Mesenchymal stem cell (in vitro differentiated cells and primary cell): Measurements from ENCODE around the gene SKI.

ENCODE experiments used
- DNase-seq: peaks from one replicate; pipeline ENCODE4 v3.0.0-alpha.2; 2013
- H2AFZ ChIP-seq: one replicate; pipeline ENCODE4 v1.6.1; 2013; ENCODE audit warnings: low read depth, mild to moderate bottlenecking, control low read depth, inconsistent platforms, low read length, moderate library complexity
- H2AK5ac ChIP-seq: 2 replicates; pipeline ENCODE4 v1.6.1; 2013; ENCODE audit warnings: low read length, moderate library complexity, mild to moderate bottlenecking, inconsistent platforms; ENCODE audit not compliant: severe bottlenecking
- H2BK120ac ChIP-seq: one replicate; pipeline ENCODE4 v1.6.1; 2013; ENCODE audit warnings: low read depth, mild to moderate bottlenecking, inconsistent platforms, low read length, moderate library complexity
- H2BK12ac ChIP-seq, 2 experiments: one replicate each; pipeline ENCODE4 v1.6.1; 2013; ENCODE audit warnings: inconsistent platforms in 2 of 2, low read length in 2 of 2, mild to moderate bottlenecking in 2 of 2, moderate library complexity in 2 of 2, control low read depth in 1 of 2
- H2BK15ac ChIP-seq: one replicate; pipeline ENCODE4 v1.6.1; 2013; ENCODE audit warnings: mild to moderate bottlenecking, low read depth, inconsistent platforms; ENCODE audit not compliant: poor library complexity, severe bottlenecking
- H2BK5ac ChIP-seq: 2 replicates; pipeline ENCODE4 v1.6.1; 2013; ENCODE audit warnings: low read depth, mild to moderate bottlenecking, low read length, control low read depth, inconsistent platforms; ENCODE audit not compliant: poor library complexity, severe bottlenecking
- H3K14ac ChIP-seq, 2 experiments: one replicate each; pipeline ENCODE4 v1.6.1; 2013; ENCODE audit warnings: inconsistent platforms in 2 of 2, low read length in 2 of 2, control low read depth in 1 of 2, mild to moderate bottlenecking in 1 of 2, moderate library complexity in 1 of 2
- H3K18ac ChIP-seq, 2 experiments: one replicate each; pipeline ENCODE4 v1.6.1; 2013; ENCODE audit warnings: inconsistent platforms in 2 of 2, low read length in 2 of 2, control low read depth in 1 of 2, low read depth in 1 of 2, mild to moderate bottlenecking in 1 of 2
- H3K23ac ChIP-seq, 2 experiments: one replicate each; pipeline ENCODE4 v1.6.1; 2013; ENCODE audit warnings: inconsistent platforms in 2 of 2, low read length in 2 of 2, mild to moderate bottlenecking in 2 of 2, moderate library complexity in 2 of 2, control low read depth in 1 of 2
- H3K27ac ChIP-seq: 2 replicates; pipeline ENCODE4 v1.5.1; 2013; ENCODE audit warnings: mild to moderate bottlenecking, moderate library complexity, low read length, control low read depth, inconsistent platforms; ENCODE audit not compliant: poor library complexity, severe bottlenecking
- H3K27me3 ChIP-seq, 2 experiments: 2 replicates each; pipeline versions ENCODE4 v1.6.1 to v1.7.0; 2013; ENCODE audit warnings: low read length in 2 of 2, mild to moderate bottlenecking in 2 of 2, moderate library complexity in 2 of 2, control low read depth in 1 of 2, inconsistent platforms in 1 of 2; ENCODE audit not compliant: control insufficient read depth in 1 of 2, insufficient read depth in 1 of 2
- H3K36me3 ChIP-seq, 2 experiments: 2 replicates each; pipeline versions ENCODE4 v1.6.1 to v1.7.0; 2013; ENCODE audit warnings: low read length in 2 of 2, control low read depth in 1 of 2, inconsistent platforms in 1 of 2, low read depth in 1 of 2, mild to moderate bottlenecking in 1 of 2; ENCODE audit not compliant: insufficient read depth in 2 of 2, control insufficient read depth in 1 of 2
- H3K4ac ChIP-seq, 2 experiments: one replicate each; pipeline ENCODE4 v1.6.1; 2013; ENCODE audit warnings: inconsistent platforms in 2 of 2, low read length in 2 of 2, mild to moderate bottlenecking in 2 of 2, moderate library complexity in 2 of 2, control low read depth in 1 of 2, low read depth in 1 of 2
- H3K4me1 ChIP-seq: 2 replicates; pipeline ENCODE4 v1.6.1; 2013; ENCODE audit warnings: low read depth, low read length, control low read depth; ENCODE audit not compliant: control insufficient read depth, insufficient read depth
- H3K4me2 ChIP-seq: 2 replicates; pipeline ENCODE4 v1.6.1; 2013; ENCODE audit warnings: low read length, mild to moderate bottlenecking, inconsistent platforms; ENCODE audit not compliant: poor library complexity, severe bottlenecking
- H3K4me3 ChIP-seq, 2 experiments: 2 replicates each; pipeline versions ENCODE4 v1.5.1 to v1.7.0; 2013; ENCODE audit warnings: low read length in 2 of 2, mild to moderate bottlenecking in 2 of 2, control low read depth in 1 of 2, low read depth in 1 of 2; ENCODE audit not compliant: insufficient read depth in 1 of 2
- H3K79me1 ChIP-seq: replicated peaks from 2 replicates; pipeline ENCODE4 v1.6.1; 2013; ENCODE audit warnings: mild to moderate bottlenecking, control low read depth, low read length, inconsistent platforms; ENCODE audit not compliant: poor library complexity, severe bottlenecking
- H3K9ac ChIP-seq: 2 replicates; pipeline ENCODE4 v1.7.0; 2013; ENCODE audit warnings: mild to moderate bottlenecking, low read length, moderate library complexity
- H3K9me3 ChIP-seq: 2 replicates; pipeline ENCODE4 v1.7.0; 2013; ENCODE audit warnings: mild to moderate bottlenecking, low read length; ENCODE audit not compliant: control insufficient read depth
- H4K8ac ChIP-seq: one replicate; pipeline ENCODE4 v1.6.1; 2013; ENCODE audit warnings: inconsistent platforms, mild to moderate bottlenecking, low read length, moderate library complexity
- H4K91ac ChIP-seq: one replicate; pipeline ENCODE4 v1.6.1; 2013; ENCODE audit warnings: mild to moderate bottlenecking, low read length, inconsistent platforms
- WGBS: methylation state at CpG from one replicate; pipeline ENCODE4 v1.1.7; 2013; ENCODE audit warnings: mixed read lengths; 5-methylcytosine and 5-hydroxymethylcytosine counted together

The SKI gene

DNA sequence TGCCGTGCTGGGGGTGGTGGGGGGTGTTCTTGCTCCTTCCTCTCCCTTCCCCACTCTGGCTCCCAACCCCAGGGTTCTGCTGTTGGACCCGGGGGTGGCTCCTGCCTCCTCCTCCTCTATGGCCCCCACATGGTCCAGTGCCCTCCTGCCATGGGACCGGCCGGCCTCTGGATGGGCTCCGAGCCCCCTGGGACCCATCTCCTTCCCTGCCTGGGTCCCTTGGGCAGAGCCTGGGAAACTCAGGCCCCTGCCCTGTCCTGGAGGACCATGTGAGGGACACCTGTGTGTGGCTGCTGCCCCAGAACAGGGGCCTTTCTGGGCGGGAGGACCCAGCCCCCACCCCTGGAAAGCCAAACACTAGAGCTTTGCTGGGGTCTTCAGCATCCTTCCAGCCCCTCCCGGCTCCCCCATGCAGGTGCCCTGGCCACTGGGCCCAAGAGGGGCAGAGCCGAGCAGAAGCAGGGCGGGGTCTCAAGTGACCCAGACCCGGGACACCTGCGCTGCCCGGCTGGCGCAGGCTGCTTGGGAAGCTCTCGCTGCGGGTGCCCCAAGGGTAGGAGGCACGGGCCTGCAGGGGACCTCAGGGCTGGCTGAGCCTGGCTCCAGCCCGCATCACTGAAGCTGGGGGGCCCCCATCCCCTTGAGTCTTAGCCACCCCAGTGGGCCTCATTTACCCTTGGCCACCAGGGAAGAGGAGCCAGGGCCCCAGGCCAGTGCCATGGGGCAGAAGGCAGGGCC, 31.0 kb upstream of the SKI start:
- Histone ChIP-seq H3K4me3 (no peak overlapping the region), H3K4me1 (peaks cover 39% of the 10 kb centered on the region), H3K27me3 (no peaks in the 10 kb centered on the region), H2AFZ (no peak overlapping the region), H3K18ac (no peak overlapping the region), H3K36me3 (peaks cover 0 to 15% of the 10 kb centered on the region in 2 experiments), H3K23ac (no peak overlapping the region), H2AK5ac (no peak overlapping the region), H2BK12ac (peak overlapping the region; percentile 32 to 61), H2BK5ac (no peak overlapping the region), H2BK15ac (peak overlapping the region; percentile 6), H3K4me2 (no peak overlapping the region), H3K9me3 (no peaks in the 10 kb centered on the region), H3K4ac (no peak overlapping the region), H3K14ac (no peak overlapping the region), H4K8ac (no peak overlapping the region), H3K27ac (no peak overlapping the region), H3K79me1 (peaks cover 11% of the 10 kb centered on the region), H2BK120ac (no peak overlapping the region), H4K91ac (peak overlapping the region; percentile 14), H3K9ac (no peak overlapping the region)
- 94% methylated on average over 16 of the region's 17 CpGs for WGBS
- DNase-seq, result no peak

DNA sequence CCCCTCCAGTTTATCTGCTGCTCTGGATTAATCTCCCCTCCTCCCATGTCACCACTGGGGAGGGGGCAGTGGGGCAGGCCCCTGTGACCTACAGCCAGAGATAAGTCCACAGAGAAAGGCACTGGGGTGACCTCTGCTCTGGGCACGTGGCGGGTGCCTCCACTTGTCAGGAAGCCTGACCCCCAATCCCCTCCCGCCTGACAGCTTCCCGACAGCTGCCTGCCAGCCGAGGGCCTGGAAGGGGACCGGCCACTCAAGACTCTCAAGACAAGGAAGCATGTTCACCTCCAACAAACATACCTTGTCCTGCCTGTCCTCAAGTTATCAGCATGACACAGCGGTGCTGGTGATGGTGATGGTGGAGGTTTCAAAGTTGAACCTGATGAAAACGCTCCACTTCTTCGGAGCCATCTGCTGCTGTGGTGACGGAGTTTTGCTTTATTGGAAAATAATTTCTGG, 30.4 kb upstream of the SKI start:
- no peak overlapping the region for H2BK5ac ChIP-seq
- no peak overlapping the region for H3K4me2 ChIP-seq
- H4K91ac ChIP-seq, result no peak overlapping the region
- no peak overlapping the region for H3K9ac ChIP-seq
- H2AFZ ChIP-seq, result no peak overlapping the region
- H3K79me1 ChIP-seq, result peaks cover 9% of the 10 kb centered on the region
- H2AK5ac ChIP-seq, result peak overlapping the region; percentile 37
- no peak overlapping the region for H3K14ac ChIP-seq
- H2BK120ac ChIP-seq, result no peak overlapping the region
- H3K27ac ChIP-seq, result no peak overlapping the region
- no peak overlapping the region for H4K8ac ChIP-seq
- no peak overlapping the region for H3K18ac ChIP-seq
- no peak overlapping the region for H3K4me3 ChIP-seq
- H3K36me3 ChIP-seq, result peaks cover 0 to 10% of the 10 kb centered on the region in 2 experiments
- H2BK15ac ChIP-seq, result no peak overlapping the region
- no peaks in the 10 kb centered on the region for H3K9me3 ChIP-seq
- H2BK12ac ChIP-seq, result peak overlapping the region; percentile 27 to 32
- H3K4ac ChIP-seq, result peak overlapping the region; percentile 15 to 41
- H3K23ac ChIP-seq, result no peak overlapping the region
- H3K4me1 ChIP-seq, result peaks cover 34% of the 10 kb centered on the region
- DNase-seq, result no peak
- H3K27me3 ChIP-seq, result no peaks in the 10 kb centered on the region
- 90% methylated on average over 8 of the region's 10 CpGs for WGBS

DNA sequence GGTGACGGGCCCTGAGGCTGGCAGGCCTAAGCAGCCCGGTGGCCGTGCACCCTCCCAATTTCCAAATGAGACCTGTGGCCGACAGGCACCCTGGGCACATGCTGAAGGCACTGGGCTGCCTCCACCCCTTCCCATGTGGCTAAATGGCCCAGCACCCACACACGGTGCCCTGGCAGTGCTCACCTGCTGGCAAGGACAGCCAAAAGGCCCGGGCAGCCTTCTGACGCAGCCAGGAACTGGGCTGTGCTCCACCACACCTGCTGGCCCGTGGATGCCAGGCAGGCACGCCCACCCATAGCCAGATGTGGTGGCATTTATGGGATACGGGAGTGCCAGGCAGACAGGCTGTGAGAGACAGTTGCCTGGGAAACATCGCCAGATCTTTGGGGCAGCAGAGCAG, 29.5 kb upstream of the SKI start:
- H3K4me2 ChIP-seq, result no peak overlapping the region
- no peak overlapping the region for H2BK5ac ChIP-seq
- peak overlapping the region in 1 of 2 experiments; percentile 5 for H3K14ac ChIP-seq
- H3K27me3 ChIP-seq, result no peaks in the 10 kb centered on the region
- H2BK12ac ChIP-seq, result peak overlapping the region; percentile 73 to 90
- H2AK5ac ChIP-seq, result no peak overlapping the region
- no peak overlapping the region for H3K23ac ChIP-seq
- H3K4me1 ChIP-seq, result peaks cover 26% of the 10 kb centered on the region
- DNase-seq, result no peak
- H3K36me3 ChIP-seq, result peaks cover 0 to 3% of the 10 kb centered on the region in 2 experiments
- H3K9me3 ChIP-seq, result no peaks in the 10 kb centered on the region
- peak overlapping the region; percentile 97 for H4K91ac ChIP-seq
- H2BK15ac ChIP-seq, result peak overlapping the region; percentile 90
- peak overlapping the region; percentile 68 to 86 for H3K4ac ChIP-seq
- peak overlapping the region in 1 of 2 experiments; percentile 82 for H3K4me3 ChIP-seq
- H2BK120ac ChIP-seq, result no peak overlapping the region
- 94% methylated on average over 11 of the region's 11 CpGs for WGBS
- H3K79me1 ChIP-seq, result peaks cover 5% of the 10 kb centered on the region
- peak overlapping the region; percentile 95 for H4K8ac ChIP-seq
- peak overlapping the region; percentile 70 for H3K9ac ChIP-seq
- peak overlapping the region; percentile 50 to 81 for H3K18ac ChIP-seq
- no peak overlapping the region for H2AFZ ChIP-seq
- no peak overlapping the region for H3K27ac ChIP-seq

DNA sequence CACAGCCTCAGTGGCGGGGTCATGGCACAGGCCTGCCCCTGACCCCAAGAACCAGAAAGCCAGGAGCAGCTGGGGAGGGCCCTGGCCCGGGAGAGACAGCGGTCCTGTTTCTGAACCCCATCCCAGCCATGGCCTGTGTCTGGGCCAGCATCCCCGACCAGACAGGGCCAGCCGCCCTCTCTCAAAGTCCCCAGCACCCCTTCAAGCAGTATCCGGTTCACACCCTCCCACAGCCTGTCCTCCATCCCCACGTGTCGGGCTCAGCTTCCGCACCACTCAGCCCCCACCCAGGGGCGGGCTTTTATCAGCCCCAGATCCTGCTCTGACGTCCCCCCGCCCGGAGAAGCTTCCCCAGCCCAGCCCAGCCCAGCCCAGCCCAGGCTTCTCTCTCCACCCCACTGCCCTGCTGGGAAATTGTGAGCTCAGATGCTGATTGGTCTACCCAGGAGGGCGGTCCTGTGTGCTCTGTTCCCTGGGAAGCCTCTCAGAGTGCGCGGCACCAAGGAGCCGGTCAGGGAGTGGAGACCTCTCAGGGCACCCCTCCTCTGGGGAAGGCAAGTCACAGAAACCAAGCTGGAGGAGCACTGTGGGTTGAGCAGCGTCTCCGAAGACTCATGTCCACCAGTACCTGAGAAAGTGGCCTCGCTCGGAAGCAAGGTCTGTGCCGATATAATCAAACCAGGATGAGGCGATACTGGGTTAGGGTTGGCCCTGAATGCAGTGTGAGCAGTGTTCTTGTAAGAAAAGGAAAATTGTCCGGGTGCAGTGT, 28.9 kb upstream of the SKI start:
- Histone ChIP-seq H2BK12ac (peak overlapping the region; percentile 73 to 90), H3K4me1 (peaks cover 24% of the 10 kb centered on the region), H3K79me1 (peaks cover 2% of the 10 kb centered on the region), H2AK5ac (no peak overlapping the region), H3K9ac (peak overlapping the region; percentile 84), H2AFZ (peak overlapping the region; percentile 48), H3K4ac (peak overlapping the region; percentile 68 to 86), H4K91ac (peak overlapping the region; percentile 97), H2BK15ac (peak overlapping the region; percentile 90), H3K14ac (peak overlapping the region in 1 of 2 experiments; percentile 58), H3K9me3 (no peaks in the 10 kb centered on the region), H2BK120ac (no peak overlapping the region), H3K27me3 (no peaks in the 10 kb centered on the region), H3K36me3 (no peaks in the 10 kb centered on the region), H2BK5ac (no peak overlapping the region), H3K4me2 (peak overlapping the region; percentile 10), H4K8ac (peak overlapping the region; percentile 95), H3K4me3 (peak overlapping the region in 1 of 2 experiments; percentile 82), H3K23ac (no peak overlapping the region), H3K27ac (no peak overlapping the region), H3K18ac (peak overlapping the region; percentile 50 to 81)
- WGBS, result 32% methylated on average over 24 of the region's 24 CpGs
- peak; percentile 94 for DNase-seq
